IPS-NIHi7 (cell line): ENCODE results near the gene SH2D6.
"Not testable (repeated sequence)": the region's sequence is repeated elsewhere in the genome, so short reads cannot be mapped to it uniquely, and the experiment has no call there.

Experiments used
- DNase-seq: peaks from one replicate; pipeline ENCODE4 v3.0.0; 2012; ENCODE audit warnings: mixed read lengths; ENCODE audit errors: extremely low spot score

SH2D6 gene

DNA sequence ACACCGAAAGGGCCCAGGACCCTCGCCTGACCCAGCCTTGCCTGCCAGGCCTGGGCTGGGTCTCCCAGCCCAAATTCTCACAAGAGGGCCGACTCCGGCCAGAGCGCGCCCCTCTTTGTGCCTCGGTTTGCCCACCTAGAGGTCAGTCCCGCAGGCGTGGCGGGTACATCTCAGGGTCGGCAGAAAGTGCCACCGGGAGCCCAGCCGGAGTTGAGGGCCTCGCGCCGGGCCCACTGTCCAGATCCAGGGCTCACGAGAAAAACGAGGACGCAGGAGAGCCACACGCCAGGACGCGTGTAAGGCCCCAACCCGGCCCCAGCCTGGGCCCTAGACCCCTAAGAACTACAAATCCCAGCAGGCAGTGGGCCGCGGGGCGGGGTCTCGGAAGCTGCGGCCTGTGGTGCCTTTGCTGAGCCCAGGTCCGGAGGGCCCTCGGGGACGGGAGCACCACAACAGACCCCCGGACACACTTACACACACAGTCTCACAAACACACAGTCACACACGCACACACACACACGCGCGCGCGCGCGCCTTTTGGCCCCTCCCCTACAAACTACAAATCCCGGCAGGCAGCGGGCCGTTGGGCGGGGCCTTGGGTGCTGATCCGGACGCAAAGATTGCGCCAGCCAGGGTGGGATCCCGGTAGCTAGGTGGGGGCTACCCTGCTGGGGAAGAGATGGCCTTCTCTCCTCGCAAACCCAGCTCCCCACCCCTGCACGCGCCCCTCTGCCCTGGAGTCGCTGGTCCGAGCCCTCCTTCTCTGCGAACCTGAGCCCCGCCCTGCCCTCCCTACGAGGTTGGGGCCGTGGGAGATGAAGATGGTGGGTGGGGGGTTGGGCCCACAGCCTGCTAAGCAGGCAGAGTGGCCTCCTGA lies at the start of gene SH2D6:
SH2D6 (plus strand) TSS at position 583 of the 877 bp plus-strand sequence. CDS start 10,752 bp downstream, outside the sequence.
- peak; percentile 90 for DNase-seq

DNA sequence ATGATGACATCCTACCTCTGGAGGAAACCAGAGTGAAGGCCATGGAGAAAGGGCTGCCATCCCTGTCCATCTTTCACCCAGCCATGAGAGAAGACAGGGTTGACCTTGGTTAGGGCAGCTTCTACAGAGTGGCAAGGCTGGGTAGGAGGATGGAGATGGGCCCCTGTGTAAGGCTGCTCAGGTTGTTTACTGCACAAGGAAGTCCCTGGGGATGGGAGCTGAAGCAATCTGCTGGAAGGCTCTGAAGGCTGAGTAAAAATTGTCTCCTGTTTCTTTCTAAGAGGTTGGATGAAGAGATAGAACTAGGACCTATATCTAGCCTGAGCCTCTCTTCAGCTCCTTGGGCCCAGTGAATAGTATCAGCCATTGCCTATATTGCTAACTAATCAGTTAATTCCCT lies 49.6 kb upstream of the SH2D6 start:
- DNase-seq = no peak

DNA sequence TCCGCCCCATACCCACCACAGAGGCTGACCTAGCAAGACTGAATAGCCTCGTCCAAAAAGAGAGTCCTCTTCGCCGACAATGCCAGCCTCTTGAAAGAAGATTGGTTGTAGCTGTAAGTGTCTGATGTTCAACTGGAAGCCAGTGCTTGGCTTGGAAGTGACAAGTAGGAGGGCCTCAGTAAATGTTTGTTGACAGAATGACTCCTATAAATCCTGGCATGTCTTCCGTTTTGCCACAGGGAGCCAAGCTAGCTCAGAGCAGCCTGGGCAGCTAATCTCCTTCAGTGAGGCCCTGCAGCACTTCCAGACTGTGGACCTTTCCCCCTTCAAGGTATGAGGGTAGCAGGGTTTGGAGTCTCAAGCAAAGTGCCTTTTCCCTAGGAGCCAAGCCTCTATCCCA lies 49.0 kb upstream of the SH2D6 start:
- no peak for DNase-seq

- DNase-seq = no peak
Observed at GRCh38 chr2:85371045-85371444, 47.5 kb upstream of the SH2D6 start.

GRCh38 chr2:85376291-85377065 lies 42.0 kb upstream of the SH2D6 start:
- no peak for DNase-seq

GRCh38 chr2:85377083-85377482 lies 41.4 kb upstream of the SH2D6 start:
- DNase-seq = no peak

GRCh38 chr2:85378257-85378656 lies 40.3 kb upstream of the SH2D6 start:
- DNase-seq = no peak

DNA sequence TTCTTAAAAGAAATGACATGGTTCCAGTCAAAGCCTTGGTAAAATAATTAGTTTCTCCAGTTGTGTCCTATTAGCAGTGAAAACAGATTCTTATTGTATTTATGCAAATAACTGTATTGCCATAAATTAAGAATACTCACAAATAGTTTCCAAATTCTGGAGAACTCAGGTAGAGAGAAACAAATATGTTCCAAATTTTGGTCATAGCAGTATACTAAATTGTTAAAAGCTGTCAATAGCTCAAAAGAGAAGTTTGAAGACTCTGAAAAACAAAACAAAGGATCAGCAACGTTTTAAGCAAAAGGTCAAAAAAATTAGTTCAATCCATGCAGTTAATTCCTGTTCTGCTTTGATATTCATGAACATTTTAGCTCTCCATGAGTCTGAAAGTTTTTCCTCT lies 38.5 kb upstream of the SH2D6 start:
- DNase-seq = no peak

GRCh38 chr2:85383151-85383550 lies 35.4 kb upstream of the SH2D6 start:
- not testable (repeated sequence) for DNase-seq

- no peak for DNase-seq
Observed at GRCh38 chr2:85383850-85384249, 34.7 kb upstream of the SH2D6 start.

GRCh38 chr2:85385746-85386145 lies 32.8 kb upstream of the SH2D6 start:
- DNase-seq = no peak

DNA sequence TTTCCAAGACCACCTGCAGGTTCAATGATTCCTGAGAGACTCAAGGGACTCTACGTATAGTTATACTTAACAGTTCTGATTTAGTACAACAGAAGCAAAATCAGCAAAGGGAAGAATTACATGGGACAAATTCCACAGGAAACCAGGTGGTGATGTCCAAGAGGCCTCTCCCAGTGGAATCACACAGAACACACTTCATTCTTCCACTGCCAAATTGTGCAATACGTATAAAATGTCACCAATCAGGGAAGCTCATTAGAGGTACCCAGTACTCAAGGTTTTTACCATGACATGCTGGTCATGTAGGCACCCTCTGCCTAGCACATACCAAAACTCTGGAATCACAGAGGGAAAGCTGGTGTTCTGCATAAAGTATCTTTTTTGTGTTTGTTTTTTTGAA lies 30.8 kb upstream of the SH2D6 start:
- no peak for DNase-seq

DNA sequence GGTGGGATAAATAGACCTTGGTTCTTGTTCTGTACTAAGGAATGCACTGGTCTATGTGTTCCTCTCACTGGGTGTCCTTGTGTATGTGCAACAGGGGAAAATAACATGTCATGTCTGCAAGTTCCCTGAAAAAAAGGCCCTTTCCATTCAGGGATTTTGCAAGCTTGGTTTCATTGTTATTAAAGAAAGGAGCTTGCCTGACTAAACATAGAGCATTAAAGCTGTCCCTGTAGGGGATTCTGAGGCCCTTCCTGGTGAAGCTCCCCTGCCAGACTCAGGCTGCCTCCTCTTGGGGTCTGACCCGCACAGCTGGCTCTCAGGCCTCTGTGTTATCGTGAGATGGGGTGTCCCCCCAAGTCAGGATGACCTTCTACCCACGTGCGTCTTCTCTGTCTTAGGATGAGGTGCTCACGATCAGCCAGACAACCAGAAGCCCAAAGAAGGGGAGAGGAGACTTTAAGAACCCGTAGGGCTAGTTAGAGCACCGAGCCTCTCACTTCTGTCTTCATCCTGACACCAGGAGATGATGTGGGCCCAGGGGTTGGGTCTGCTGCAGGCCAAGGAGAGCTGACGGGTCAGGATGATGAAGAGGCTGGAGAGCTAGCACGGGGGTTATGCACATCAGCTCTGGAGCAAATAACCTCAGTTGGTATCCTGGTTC lies 29.5 kb upstream of the SH2D6 start:
- no peak for DNase-seq

GRCh38 chr2:85390941-85391669 lies 27.4 kb upstream of the SH2D6 start:
- DNase-seq = peak; percentile 95

DNA sequence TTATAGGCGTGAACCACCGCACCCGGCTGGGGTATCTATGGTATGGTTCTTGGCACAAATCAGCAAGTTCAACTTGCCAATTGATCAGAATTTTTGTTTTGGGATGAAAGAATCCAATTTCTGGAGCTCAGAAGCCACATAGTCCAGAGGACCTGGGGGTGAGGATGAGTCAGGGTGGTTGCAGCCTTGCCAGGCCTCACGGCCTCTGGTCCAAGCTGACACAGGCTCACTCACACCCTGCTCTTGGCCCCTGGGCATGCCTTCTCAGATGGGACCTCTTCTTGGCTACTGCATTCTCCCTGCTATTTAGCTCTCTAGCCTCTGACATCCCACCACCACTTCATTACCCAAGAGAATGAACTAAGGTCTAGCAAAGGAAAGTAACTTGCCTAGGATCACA lies 24.7 kb upstream of the SH2D6 start:
- no peak for DNase-seq

DNA sequence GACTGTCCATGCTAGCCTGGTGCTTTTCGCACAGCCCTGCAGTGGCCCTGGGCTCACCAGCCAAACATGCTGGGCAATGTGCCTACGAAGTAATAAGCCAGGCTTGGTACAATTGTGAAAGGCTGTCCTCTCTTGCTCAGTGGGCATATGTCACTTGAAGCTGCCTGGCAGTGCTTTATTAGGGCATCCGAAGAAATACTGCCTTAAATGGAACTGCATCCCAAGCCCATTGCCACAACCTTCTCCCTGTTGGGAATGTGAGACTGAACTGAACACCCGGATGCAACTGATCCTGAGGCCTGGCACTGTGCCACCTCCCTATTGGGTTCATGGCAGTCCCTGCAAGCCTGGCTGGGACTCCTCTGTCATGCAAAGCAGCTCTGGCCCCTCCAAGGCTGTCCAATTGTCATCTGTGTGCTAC lies 24.2 kb upstream of the SH2D6 start:
- no peak for DNase-seq

DNA sequence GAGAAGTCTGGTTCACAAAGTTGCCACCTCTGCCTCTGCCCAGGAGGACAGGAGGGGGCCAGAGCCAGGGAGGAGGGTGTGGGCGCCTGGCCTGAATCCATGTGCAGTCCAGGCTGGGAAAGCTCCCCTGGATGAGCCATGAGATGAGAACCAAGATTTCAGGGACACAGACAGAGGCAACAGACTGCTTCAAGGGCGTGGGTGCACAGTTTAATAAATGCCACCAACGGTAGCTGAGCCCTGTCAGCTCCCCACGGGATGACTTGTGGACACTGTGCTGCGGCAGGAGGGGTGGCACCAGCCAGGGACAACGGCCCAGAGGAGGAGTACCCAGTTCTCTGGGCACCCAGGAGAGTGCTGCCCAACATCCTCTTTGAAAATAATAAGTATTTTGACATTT lies 23.5 kb upstream of the SH2D6 start:
- DNase-seq = no peak

DNA sequence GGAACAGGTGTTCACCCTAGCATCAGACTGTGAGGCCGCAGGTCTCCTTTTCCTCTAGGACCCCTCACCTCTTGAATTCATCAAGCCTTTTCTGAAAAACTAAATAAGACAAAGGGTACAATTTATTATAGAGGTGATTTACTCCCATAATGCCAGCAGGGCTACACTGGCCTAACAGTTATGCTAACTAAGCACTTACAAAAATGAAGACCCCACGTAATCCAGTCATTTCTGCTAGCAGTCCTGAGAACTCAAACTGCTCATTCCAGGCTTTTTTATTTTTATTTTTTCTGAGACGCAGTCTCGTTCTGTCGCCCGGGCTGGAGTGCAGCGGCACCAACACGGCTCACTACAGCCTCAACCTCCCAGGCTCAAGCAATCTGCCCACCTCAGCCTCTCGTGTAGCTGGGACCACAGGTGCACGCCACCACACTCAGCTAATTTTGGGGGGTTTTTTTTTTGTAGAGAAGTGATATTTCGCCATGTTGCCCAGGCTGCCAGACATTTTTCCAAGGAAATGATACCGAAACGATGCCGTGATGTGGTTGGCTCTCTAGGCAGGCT lies 22.5 kb upstream of the SH2D6 start:
- no peak for DNase-seq

DNA sequence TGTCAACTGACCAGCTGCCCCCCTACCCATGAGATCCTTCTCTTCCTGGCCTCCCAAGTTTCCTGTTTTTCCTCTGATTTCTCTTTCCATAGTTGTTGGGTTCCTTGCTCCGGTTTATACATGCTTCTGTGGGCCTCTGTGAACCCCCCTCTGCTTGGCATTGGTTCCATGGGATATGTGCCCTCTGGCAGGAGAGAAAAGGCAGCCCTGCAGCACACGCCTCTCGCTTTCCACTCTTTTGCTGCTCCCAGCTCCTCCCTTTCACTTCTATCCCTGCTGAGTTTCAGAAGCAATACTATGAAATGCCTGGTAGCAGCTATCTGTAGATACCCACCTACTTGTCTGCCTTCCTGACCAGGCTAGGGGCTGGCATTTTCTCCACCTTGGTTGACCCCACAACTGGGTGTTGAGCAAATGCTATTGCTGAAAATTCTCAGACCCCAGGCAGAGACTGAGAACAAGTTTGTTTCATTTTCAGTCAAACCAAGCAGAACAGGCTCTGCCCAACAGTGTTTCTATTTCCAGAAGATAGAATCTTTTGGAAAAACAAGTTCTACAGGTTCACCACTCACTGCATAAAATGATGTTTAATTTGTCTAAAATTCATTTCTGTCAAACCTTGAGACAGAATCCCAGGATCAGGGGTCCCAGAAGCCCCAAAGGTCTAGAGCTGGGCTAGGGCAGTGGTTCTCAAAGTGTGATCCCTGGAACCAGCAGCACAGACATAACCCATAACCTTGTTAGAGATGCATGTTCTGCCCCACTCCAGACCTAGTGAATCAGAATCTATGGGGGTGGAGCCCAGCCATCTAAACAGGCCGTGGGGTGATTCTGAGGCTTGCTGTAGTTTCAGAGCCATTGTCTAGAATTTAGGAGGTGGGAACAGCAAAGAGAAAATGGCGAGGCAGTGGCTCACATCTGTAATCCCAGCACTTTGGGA lies 21.7 kb upstream of the SH2D6 start:
- no peak for DNase-seq

DNA sequence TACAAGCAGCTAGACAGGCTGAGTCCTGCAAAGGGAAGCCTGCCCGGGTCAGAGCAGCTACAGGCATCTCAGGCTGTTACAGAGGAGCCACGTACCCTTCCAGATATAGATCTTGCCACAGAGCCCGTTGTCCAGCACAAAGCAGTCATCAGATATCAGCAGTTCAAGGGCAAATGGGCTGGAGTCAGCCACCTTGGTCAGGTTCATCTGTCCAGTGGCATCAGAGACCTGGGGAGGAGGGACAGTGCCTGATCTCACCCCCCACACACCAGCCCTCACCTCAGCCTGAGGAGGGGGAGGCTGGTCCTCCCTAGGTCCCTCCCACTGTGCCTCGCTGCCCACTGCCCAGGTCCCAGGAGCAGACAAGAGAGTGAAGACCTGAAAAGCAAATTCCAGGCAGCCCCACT lies 20.6 kb upstream of the SH2D6 start:
- no peak for DNase-seq
